ENCODE data around the gene HADHA. TPM values are rescaled to one million over a fixed set of nuclear protein-coding genes. Genes with fewer than 3 reads are reported as not detected.

Gene HADHA
- total RNA-seq, 1 donor from 2014 or later: 120 TPM

- Histone ChIP-seq H3K4me2 (no peak overlapping the region), H3K9me3 (ENCODE audit: low read depth) (no peaks in the 10 kb centered on the region), H3K27me3 (no peaks in the 10 kb centered on the region), H3K4me3 (no peak overlapping the region), H3F3A (ENCODE audit: low read depth) (no peaks in the 10 kb centered on the region), H3K9ac (no peak overlapping the region), H3K27ac (peak overlapping the region; percentile 54), H3K79me2 (ENCODE audit: low read depth) (no peaks in the 10 kb centered on the region), H4K20me1 (ENCODE audit: low read depth) (no peaks in the 10 kb centered on the region), H3K4me1 (no peaks in the 10 kb centered on the region), H2AFZ (replicated peaks) (no peak overlapping the region), H3K36me3 (peaks cover under 1% of the 10 kb centered on the region)
- peaks cover 10% of the 10 kb centered on the region for H3K9me3 Mint-ChIP-seq
- no peaks in the 10 kb centered on the region for H3K27me3 Mint-ChIP-seq (ENCODE audit: insufficient read depth, low read depth)
- H3K27ac Mint-ChIP-seq: no peak overlapping the region
- TF ChIP-seq EZH2phosphoT487 (IDR thresholded peaks at IDR 0.05): no peak
- DNase-seq (ENCODE audit: low spot score): no peak
- no peak overlapping the region for H3K4me3 Mint-ChIP-seq
- peaks cover 38% of the 10 kb centered on the region for H3K36me3 Mint-ChIP-seq
- H3K4me1 Mint-ChIP-seq: no peaks in the 10 kb centered on the region
Observed at GRCh38 chr2:26216587-26216986, 27.8 kb downstream of the HADHA start.

GRCh38 chr2:26215833-26216232 is 28.6 kb downstream of the HADHA start:
- Mint-ChIP-seq H3K4me1 (no peaks in the 10 kb centered on the region), H3K27ac (no peak overlapping the region), H3K4me3 (no peak overlapping the region), H3K36me3 (peaks cover 40% of the 10 kb centered on the region), H3K27me3 (ENCODE audit: insufficient read depth, low read depth) (no peaks in the 10 kb centered on the region), H3K9me3 (peaks cover 10% of the 10 kb centered on the region)
- DNase-seq (ENCODE audit: low spot score): no peak
- no peaks in the 10 kb centered on the region for H3K27me3 ChIP-seq
- peak overlapping the region; percentile 31 for H3K9ac ChIP-seq
- no peaks in the 10 kb centered on the region for H3F3A ChIP-seq (ENCODE audit: low read depth)
- TF ChIP-seq CTCF (IDR thresholded peaks at IDR 0.05) (no peak), EZH2 (IDR thresholded peaks at IDR 0.05) (no peak), EZH2phosphoT487 (IDR thresholded peaks at IDR 0.05) (no peak)
- H3K79me2 ChIP-seq (ENCODE audit: low read depth): no peaks in the 10 kb centered on the region
- H3K36me3 ChIP-seq: peaks cover 4% of the 10 kb centered on the region
- H2AFZ ChIP-seq (replicated peaks): no peak overlapping the region
- H3K4me1 ChIP-seq: no peaks in the 10 kb centered on the region
- no peaks in the 10 kb centered on the region for H3K9me3 ChIP-seq (ENCODE audit: low read depth)
- no peaks in the 10 kb centered on the region for H4K20me1 ChIP-seq (ENCODE audit: low read depth)
- H3K27ac ChIP-seq: no peak overlapping the region
- no peak overlapping the region for H3K4me2 ChIP-seq
- H3K4me3 ChIP-seq: no peak overlapping the region

- Histone ChIP-seq H3K27me3 (no peaks in the 10 kb centered on the region), H3K4me2 (no peak overlapping the region), H3F3A (ENCODE audit: low read depth) (no peaks in the 10 kb centered on the region), H3K27ac (no peak overlapping the region), H3K4me3 (no peak overlapping the region), H3K79me2 (ENCODE audit: low read depth) (no peaks in the 10 kb centered on the region), H3K4me1 (no peaks in the 10 kb centered on the region), H4K20me1 (ENCODE audit: low read depth) (no peaks in the 10 kb centered on the region), H3K9ac (no peak overlapping the region), H3K36me3 (peaks cover 4% of the 10 kb centered on the region), H2AFZ (replicated peaks) (no peak overlapping the region), H3K9me3 (ENCODE audit: low read depth) (no peaks in the 10 kb centered on the region)
- Mint-ChIP-seq H3K27ac (no peak overlapping the region), H3K4me3 (no peak overlapping the region), H3K9me3 (peaks cover 10% of the 10 kb centered on the region), H3K27me3 (ENCODE audit: insufficient read depth, low read depth) (no peaks in the 10 kb centered on the region), H3K36me3 (peaks cover 38% of the 10 kb centered on the region), H3K4me1 (no peaks in the 10 kb centered on the region)
- TF ChIP-seq CTCF (IDR thresholded peaks at IDR 0.05) (no peak), EZH2phosphoT487 (IDR thresholded peaks at IDR 0.05) (no peak), EZH2 (IDR thresholded peaks at IDR 0.05) (no peak)
- no peak for DNase-seq (ENCODE audit: low spot score)
Observed at GRCh38 chr2:26214759-26215158, 29.7 kb downstream of the HADHA start.

- peaks cover 26% of the 10 kb centered on the region for H3K36me3 Mint-ChIP-seq
Observed at GRCh38 chr2:26212011-26212410, 32.4 kb downstream of the HADHA start.

More at GRCh38 chr2:26212011-26212410, 32.4 kb downstream of the HADHA start:
- no peak overlapping the region for H3K4me2 ChIP-seq
- H3K79me2 ChIP-seq (ENCODE audit: low read depth): no peaks in the 10 kb centered on the region
- H3K27ac ChIP-seq: no peak overlapping the region
- TF ChIP-seq EZH2phosphoT487 (IDR thresholded peaks at IDR 0.05) (no peak), EZH2 (IDR thresholded peaks at IDR 0.05) (no peak), CTCF (IDR thresholded peaks at IDR 0.05) (no peak)
- H3K27me3 Mint-ChIP-seq (ENCODE audit: insufficient read depth, low read depth): no peaks in the 10 kb centered on the region
- DNase-seq (ENCODE audit: low spot score): no peak
- no peaks in the 10 kb centered on the region for H4K20me1 ChIP-seq (ENCODE audit: low read depth)
- no peak overlapping the region for H3K27ac Mint-ChIP-seq
- no peaks in the 10 kb centered on the region for H3K4me1 Mint-ChIP-seq
- no peaks in the 10 kb centered on the region for H3K9me3 Mint-ChIP-seq
- no peaks in the 10 kb centered on the region for H3K27me3 ChIP-seq
- no peak overlapping the region for H3K9ac ChIP-seq
- no peaks in the 10 kb centered on the region for H3F3A ChIP-seq (ENCODE audit: low read depth)
- H2AFZ ChIP-seq (replicated peaks): no peak overlapping the region
- peaks cover 4% of the 10 kb centered on the region for H3K36me3 ChIP-seq
- H3K4me3 Mint-ChIP-seq: no peak overlapping the region
- no peak overlapping the region for H3K4me3 ChIP-seq
- no peaks in the 10 kb centered on the region for H3K4me1 ChIP-seq
- H3K9me3 ChIP-seq (ENCODE audit: low read depth): no peaks in the 10 kb centered on the region
